GM12874 (cell line): Measurements from ENCODE around the gene CD68.

Experiments
- TF ChIP-seq, protein P1 (sequence below): IDR thresholded peaks from 2 replicates; pipeline ENCODE4 v1.5.1; 2011; ENCODE audit warnings: low read depth, mild to moderate bottlenecking, control low read depth, low read length, moderate library complexity; ENCODE audit not compliant: insufficient read depth

The CD68 gene

DNA sequence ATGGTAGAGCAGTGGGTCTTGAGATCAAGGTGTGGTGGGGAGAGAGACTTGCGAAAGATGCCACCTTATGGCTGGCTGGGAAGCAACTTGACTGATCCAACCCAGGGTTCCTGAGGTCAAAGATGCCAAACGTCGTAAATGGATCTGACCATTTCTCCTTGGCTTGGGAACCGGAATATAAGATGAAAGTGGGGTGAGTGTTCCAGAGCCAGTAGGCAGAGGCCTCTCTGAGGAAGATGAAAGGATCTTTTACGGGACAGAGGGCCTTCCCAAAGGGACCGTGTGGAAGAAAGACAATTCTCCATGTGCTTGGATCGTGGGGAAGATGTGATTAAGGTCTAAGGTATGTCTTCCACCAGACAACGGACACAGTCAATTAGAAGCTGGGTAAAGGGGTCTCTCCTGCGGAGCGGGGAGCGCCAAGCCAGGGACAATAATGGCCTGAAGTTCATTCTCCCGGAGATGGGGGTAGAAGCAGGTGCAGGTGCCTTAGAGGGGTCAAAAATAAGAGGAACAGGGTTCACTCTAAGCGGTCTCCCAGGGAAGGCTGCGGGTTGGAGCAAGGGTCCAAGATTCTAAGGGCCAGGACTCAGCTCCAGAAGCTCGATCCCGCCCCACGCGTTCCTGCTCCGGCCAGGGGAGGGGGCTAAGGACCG, 34.5 kb downstream of the CD68 start:
- TF ChIP-seq, protein P1, sequence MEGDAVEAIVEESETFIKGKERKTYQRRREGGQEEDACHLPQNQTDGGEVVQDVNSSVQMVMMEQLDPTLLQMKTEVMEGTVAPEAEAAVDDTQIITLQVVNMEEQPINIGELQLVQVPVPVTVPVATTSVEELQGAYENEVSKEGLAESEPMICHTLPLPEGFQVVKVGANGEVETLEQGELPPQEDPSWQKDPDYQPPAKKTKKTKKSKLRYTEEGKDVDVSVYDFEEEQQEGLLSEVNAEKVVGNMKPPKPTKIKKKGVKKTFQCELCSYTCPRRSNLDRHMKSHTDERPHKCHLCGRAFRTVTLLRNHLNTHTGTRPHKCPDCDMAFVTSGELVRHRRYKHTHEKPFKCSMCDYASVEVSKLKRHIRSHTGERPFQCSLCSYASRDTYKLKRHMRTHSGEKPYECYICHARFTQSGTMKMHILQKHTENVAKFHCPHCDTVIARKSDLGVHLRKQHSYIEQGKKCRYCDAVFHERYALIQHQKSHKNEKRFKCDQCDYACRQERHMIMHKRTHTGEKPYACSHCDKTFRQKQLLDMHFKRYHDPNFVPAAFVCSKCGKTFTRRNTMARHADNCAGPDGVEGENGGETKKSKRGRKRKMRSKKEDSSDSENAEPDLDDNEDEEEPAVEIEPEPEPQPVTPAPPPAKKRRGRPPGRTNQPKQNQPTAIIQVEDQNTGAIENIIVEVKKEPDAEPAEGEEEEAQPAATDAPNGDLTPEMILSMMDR, result no peak

DNA sequence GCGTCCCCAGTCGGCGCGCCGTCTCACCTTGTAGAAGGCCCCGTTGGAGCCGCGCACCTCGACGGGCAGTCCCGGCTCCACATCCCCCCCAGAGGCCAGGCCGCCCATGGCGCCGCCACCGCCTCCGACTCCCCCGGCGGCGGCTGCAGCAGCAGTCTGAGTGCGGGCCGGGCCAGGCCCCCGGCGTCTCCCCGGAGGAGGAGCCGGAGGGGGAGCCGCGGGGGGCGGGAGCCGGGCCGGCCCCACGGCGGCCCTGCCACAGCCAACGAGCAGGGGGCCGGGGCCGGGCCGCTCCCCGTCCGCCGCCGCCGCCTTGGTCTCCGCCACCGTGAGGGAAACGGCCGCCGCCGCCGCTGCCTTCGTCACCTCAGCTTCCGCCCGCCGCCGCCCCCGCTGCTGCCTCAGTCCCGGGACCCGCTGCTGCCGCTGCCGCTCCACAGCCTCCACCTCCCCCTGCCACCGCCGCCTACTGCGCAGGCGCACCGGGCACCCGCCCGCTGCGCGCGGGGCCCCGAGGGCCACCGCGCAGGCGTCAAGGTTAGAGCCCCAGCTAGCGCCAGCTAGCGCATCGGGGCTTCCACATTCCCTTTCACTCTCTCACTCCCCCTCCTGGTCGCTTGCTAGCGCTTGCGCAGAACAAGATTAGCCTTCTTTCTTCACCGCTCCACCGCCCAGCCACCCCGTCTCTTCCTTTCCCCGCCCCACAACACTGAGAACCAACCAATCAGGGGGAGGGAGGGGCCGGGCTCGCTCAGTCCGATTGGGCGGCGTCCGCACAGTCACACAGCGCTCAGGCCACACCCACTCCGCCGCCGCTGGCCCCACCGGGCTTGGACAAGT, 35.2 kb downstream of the CD68 start, which contains the start of gene FXR2:
FXR2 (minus strand) TSS at position 473 of the 840 bp plus-strand sequence; CDS start at position 108, 365 bp downstream.
- TF ChIP-seq, protein P1, result peak; percentile 83

DNA sequence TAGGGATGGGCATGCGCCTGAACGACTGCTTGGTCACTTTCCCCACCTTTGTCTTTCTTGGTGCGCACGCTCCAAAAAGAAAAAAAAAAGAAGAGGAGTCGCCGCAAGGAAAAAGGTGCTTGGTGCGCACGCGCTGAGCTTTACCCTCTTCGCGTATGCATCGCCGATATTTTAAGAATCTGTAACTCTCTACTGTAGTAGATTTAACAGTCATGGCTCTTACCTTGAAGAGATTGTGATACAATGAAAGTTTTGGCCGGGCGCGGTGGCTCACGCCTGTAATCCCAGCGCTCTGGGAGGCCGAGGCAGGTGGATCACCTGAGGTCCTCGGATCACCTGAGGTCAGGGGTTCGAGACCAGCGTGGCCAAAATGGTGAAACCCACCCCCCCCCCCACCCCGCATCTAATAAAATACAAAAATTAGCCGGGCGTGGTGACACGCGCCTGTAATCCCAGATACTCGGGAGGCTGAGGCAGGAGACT, 35.9 kb downstream of the CD68 start:
- TF ChIP-seq, protein P1, result no peak

DNA sequence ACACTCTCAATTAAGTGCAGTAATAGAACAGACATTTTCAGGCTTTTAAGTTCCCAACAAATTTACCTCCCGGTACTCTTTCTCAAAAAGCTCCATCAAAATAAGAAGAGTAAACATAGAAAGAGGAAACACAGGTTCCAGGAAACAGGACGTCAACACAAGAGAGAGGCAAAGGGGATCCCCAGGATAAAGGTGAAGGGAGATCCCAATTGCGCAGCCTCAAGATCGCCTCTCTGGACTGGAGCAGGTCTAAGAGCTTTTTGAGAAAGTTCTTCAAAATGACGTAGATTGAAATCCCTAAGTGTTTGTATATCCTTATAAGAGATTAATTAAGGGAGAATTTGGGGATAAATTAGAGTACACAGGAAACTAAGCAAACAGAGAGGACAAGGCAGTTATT, 39.2 kb downstream of the CD68 start:
- TF ChIP-seq, protein P1, result no peak

DNA sequence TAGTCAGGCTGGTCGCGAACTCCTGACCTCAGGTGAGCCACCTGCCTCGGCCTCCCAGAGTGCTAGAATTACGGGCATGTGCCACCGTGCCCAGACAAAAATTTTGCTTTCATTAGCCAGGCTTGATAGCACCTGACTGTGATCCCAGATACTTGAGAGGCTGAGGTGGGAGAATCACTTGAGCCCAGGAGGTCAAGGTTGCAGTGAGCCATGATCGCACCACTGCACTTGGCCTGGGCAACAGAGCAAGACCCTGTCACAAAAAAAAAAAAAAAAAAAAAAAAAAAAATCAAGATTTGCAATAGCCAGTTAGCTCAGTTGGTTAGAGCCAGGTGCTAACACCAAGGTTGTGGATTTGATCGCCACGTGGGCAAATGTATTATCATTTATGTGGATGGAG, 41.4 kb downstream of the CD68 start:
- TF ChIP-seq, protein P1, result no peak

DNA sequence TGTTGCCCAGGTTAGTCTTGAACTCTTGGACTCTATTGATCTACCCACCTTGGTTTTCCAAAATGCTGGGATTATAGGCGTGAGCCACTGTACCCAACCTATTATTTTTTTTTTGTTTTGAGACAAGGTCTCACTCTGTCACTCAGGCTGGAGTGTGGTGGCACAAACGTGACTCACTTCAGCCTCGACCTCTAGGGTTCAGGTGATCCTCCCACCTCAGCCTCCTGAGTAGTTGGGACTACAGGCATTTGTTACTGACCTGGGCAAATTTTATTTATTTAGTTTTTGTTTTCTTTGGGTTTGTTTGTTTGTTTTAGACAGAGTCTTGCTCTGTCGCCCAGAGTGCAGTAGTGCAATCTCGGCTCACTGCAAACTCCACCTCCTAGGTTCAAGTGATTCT, 44.2 kb downstream of the CD68 start:
- TF ChIP-seq, protein P1, result no peak

DNA sequence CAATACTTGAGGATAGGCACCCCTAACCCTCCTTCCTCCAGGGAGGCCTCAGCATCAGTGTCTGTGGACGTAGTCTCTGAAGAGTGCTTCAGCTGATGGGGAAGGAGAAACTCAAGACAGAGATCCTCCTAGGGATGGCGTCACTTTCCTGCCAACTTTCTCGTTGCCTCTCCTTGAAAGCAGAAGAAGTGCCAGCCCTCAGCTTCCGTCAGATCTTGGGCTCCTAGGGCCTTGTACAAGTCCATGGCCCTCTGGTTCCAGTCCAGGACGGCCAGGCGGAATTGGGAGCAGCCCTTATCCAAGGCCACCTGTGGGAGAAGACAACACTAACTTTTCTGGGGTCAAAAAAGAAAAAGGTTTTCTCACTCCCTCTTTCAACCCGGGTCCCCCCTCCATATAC, 46.9 kb downstream of the CD68 start:
- TF ChIP-seq, protein P1, result no peak
